ENCODE measurements around the gene DST.

DNA sequence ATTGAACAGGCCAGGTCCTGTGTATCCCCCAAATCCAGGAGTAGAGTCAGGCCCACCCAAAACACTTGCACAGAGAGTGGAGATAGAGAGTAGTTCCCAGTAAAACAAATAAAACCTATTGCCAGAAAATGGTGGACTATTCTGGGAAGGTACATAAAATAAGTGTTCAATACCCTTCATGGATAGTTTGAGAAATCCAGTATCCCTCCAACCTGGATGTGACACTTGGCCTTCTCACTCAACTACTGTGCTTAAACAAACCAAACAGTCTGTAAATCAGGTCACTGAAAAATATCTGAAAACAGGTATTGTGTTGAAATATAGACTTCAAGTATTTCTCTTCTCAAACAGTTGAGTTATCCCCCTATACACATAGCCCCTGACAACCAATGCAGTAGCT, 233.7 kb downstream of the DST start:
- TF ChIP-seq CTCF (IDR thresholded peaks at IDR 0.05): no peak
- TF ChIP-seq EZH2 (IDR thresholded peaks at IDR 0.05; ENCODE audit: borderline replicate concordance, insufficient read depth, low read depth, low read length, poor library complexity, severe bottlenecking): no peak

Measured in B cell (primary cell).